Psoas muscle (tissue), 8 donors: ENCODE data around the gene SLC22A14. TPM values are rescaled to one million over a fixed set of nuclear protein-coding genes. Genes with fewer than 3 reads are reported as not detected.

Experiments used
- ATAC-seq, 4 donors: fragments of 200-7000 bp; cut with Tn5 transposase; one replicate each; pipeline ENCODE4 v1.9.1; 2020; ENCODE audit warnings: moderate library complexity in 3 of 4, mild to moderate bottlenecking in 2 of 4
- DNase-seq, 2 donors: peaks; one replicate each; pipeline ENCODE4 v3.0.0-alpha.2; 2020
- H3K27ac ChIP-seq: fragments of 200-600 bp; one replicate; pipeline ENCODE4 v1.8.0; 2022
- H3K27me3 ChIP-seq, 3 donors: fragments of 200-600 bp in 1 of 3; one replicate each; pipeline versions ENCODE4 v1.6.1 to v1.8.0; 2013 to 2022; ENCODE audit warnings: low read length in 2 of 3, mild to moderate bottlenecking in 2 of 3, moderate library complexity in 1 of 3; ENCODE audit not compliant: insufficient read depth in 3 of 3
- H3K36me3 ChIP-seq, 2 donors: fragments of 200-600 bp in 1 of 2; one replicate each; pipeline versions ENCODE4 v1.6.1 to v1.8.0; 2013 to 2022; ENCODE audit warnings: low read depth in 1 of 2, mild to moderate bottlenecking in 1 of 2, moderate library complexity in 1 of 2; ENCODE audit not compliant: insufficient read depth in 1 of 2
- H3K4me1 ChIP-seq: fragments of 200-600 bp; one replicate; pipeline ENCODE4 v1.8.0; 2022
- H3K4me3 ChIP-seq: fragments of 200-600 bp; one replicate; pipeline ENCODE4 v1.8.0; 2022; ENCODE audit warnings: mild to moderate bottlenecking
- H3K9me3 ChIP-seq: fragments of 200-600 bp; one replicate; pipeline ENCODE4 v1.8.0; 2022
- WGBS, 3 donors: extraction: QIAGEN DNeasy Blood & Tissue Kit; methylation state at CpG; one replicate each; pipeline versions ENCODE4 v1.1.6 to v1.1.7; 2013; 5-methylcytosine and 5-hydroxymethylcytosine counted together
- intact Hi-C, 2 donors: fragments of 100-400 bp; cut with DNase I; formaldehyde crosslinking; loops; one replicate each; pipeline versions ENCODE4 v1.11.0 to v1.14.2; 2022
- polyA plus RNA-seq, 3 donors: library from polyadenylated mRNA; stranded (reverse); fragments of 200-250 nt; gene quantifications; one replicate each; pipeline ENCODE4 v1.2.3, GENCODE V29; 2013
- total RNA-seq, 4 donors: library from RNA; stranded (reverse); fragmentation: NEBNext Ultra II Directional in 2 of 4; extraction: Animal tissue kit (Norgen Biotek cat#: 25700) in 2 of 4; gene quantifications; one replicate each; pipeline versions ENCODE4 v1.2.1 to v1.2.4, GENCODE V29; 2021 to 2023
- TF ChIP-seq, protein P1 (sequence below): fragments of 200-600 bp; IDR thresholded peaks from one replicate; pipeline ENCODE4 v1.8.0; 2022; ENCODE audit warnings: antibody characterized with exemption
- donor health status: healthy with polysubstance abuse.
- donor health status: DM: no; HTN: no; CAD: no; lungs with moderate emphysema.
- donor health status: Bipolar disorder and iron deficiency.
- donor health status: healthy.
- donor health status: DM: yes; HTN: yes; CAD: no.
- donor health status: DM: no; HTN: no; CAD: no.
- donor health status: DM: no; HTN: no; CAD: no.
- donor health status: DM: yes; HTN: yes; CAD: no.

The SLC22A14 gene
- total and polyA plus RNA-seq, 7 donors, result 0.08 to 0.64 (median 0.26) TPM

DNA sequence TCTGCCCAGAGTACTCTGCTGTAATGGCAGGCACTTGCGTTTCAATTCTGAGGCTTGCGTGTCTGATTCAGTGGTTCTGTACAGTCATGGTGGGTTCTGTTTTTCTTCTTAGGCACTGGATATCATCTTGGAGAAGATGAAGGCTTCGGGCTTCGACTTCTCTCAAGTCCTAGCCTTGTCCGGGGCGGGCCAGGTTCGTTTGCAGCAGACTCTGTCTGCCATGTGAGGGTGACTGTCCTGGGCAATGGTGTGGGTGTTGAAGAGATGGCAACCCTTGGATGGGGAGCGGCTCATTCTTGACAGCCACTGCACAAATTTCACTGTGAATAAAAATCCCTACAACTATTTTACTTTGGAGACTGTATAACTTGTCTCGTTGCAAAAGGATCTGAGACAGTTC lies 80.7 kb downstream of the SLC22A14 start:
- Histone ChIP-seq H3K27me3 (no peaks in the 10 kb centered on the region), H3K9me3 (no peaks in the 10 kb centered on the region), H3K4me1 (no peaks in the 10 kb centered on the region), H3K27ac (no peak overlapping the region), H3K4me3 (no peak overlapping the region), H3K36me3 (peaks cover 0 to 10% of the 10 kb centered on the region in 2 donors)
- TF ChIP-seq, protein P1, sequence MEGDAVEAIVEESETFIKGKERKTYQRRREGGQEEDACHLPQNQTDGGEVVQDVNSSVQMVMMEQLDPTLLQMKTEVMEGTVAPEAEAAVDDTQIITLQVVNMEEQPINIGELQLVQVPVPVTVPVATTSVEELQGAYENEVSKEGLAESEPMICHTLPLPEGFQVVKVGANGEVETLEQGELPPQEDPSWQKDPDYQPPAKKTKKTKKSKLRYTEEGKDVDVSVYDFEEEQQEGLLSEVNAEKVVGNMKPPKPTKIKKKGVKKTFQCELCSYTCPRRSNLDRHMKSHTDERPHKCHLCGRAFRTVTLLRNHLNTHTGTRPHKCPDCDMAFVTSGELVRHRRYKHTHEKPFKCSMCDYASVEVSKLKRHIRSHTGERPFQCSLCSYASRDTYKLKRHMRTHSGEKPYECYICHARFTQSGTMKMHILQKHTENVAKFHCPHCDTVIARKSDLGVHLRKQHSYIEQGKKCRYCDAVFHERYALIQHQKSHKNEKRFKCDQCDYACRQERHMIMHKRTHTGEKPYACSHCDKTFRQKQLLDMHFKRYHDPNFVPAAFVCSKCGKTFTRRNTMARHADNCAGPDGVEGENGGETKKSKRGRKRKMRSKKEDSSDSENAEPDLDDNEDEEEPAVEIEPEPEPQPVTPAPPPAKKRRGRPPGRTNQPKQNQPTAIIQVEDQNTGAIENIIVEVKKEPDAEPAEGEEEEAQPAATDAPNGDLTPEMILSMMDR, result no peak
- intact Hi-C loops, result no loop called here
- 94 to 95% (median 95%) methylated on average over 9 of the region's 9 CpGs for WGBS, 3 donors
- DNase-seq (no peak), ATAC-seq (no peak)

DNA sequence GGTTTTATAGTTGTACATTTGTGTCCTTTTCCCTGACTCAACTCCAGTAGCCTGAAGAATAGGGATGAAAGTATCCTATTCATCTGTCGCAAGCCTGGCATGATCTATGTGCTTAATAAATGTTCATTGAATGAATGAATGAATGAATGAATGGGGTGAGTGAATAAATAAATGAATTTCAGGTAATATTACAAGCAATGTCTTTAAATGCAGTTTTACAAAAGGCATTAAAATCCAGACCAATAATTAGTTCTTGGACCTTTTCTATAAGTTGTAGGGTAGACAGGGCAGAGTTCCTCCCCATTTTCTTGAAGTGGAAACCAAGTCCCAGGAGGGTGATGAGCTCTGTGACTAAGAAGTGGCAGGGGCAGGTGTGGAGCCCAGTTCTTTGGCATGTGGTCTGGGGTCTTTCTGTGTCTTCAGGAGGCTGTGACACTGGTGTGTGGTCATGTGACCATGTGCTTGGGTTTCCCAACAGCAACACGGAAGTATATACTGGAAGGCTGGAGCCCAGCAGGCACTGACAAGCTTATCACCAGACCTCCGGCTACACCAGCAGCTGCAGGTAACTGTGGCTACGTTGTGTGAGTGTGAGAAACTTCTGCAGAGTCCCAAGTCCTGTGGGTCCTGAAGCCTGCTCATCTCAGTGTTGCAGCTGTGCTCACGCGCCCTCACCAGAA lies 82.8 kb downstream of the SLC22A14 start:
- no peaks in the 10 kb centered on the region for H3K27me3 ChIP-seq
- ATAC-seq (no peak), DNase-seq (no peak)
- intact Hi-C loops, result no loop called here
- 93 to 95% (median 94%) methylated on average over 6 of the region's 6 CpGs for WGBS, 3 donors
- TF ChIP-seq, protein P1, result no peak
- no peaks in the 10 kb centered on the region for H3K4me1 ChIP-seq
- peaks cover 3 to 10% of the 10 kb centered on the region in 2 donors for H3K36me3 ChIP-seq
- H3K4me3 ChIP-seq, result no peak overlapping the region
- no peaks in the 10 kb centered on the region for H3K9me3 ChIP-seq
- H3K27ac ChIP-seq, result no peak overlapping the region

DNA sequence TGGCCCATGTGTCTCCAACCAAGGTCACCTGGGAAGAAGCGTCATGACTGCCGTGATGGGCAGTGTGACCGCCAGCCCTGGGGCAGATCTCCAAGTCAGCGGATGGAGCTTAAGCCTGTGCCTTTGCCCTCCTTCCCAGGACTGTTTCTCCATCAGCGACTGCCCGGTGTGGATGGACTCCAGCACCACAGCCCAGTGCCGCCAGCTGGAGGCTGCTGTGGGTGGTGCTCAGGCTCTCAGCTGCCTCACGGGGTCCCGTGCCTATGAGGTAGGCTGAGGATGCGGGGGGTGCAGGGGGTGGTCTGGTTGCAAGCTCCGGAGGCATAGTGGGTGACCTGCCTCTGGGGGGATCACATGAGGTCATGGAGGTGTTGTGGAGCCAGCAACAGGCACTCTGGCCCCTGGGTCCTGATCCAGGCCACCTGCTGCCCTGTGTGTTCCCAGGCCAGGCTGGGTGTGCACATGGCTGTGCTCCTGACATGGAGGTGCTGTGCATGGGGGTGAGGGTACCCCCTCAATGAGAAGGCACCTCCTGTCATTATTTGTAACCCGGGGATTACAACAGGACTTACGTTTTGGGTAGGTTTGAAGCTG lies 83.5 kb downstream of the SLC22A14 start:
- Histone ChIP-seq H3K27ac (no peak overlapping the region), H3K36me3 (peaks cover 3 to 14% of the 10 kb centered on the region in 2 donors), H3K4me3 (no peak overlapping the region), H3K27me3 (no peaks in the 10 kb centered on the region), H3K4me1 (no peaks in the 10 kb centered on the region), H3K9me3 (no peaks in the 10 kb centered on the region)
- TF ChIP-seq, protein P1, result no peak
- DNase-seq (no peak), ATAC-seq (no peak)
- 93 to 95% (median 95%) methylated on average over 13 of the region's 13 CpGs for WGBS, 3 donors
- intact Hi-C loops, result no loop called here

DNA sequence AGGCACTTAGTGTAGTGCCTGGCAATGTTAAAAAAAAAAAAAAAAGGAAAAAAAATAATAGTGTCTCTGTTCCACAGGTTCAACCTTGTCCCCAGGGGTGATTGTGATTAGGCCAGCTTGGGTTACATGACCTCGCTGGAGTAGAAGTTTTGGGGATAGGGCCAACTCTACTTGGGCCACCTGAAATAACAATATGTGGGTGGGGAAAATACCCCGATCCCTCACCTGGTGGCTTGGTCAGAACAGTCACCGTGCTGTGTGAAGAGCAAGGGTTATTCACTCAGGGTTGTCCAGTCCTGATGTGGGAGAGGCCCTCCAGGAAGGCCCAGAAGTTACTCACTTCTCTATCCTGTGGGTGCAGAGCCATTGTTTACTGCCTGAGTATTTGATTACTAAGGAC lies 84.0 kb downstream of the SLC22A14 start:
- Histone ChIP-seq H3K36me3 (peaks cover 3 to 14% of the 10 kb centered on the region in 2 donors), H3K27ac (no peak overlapping the region), H3K9me3 (no peaks in the 10 kb centered on the region), H3K27me3 (no peaks in the 10 kb centered on the region), H3K4me3 (no peak overlapping the region), H3K4me1 (no peaks in the 10 kb centered on the region)
- WGBS, 3 donors, result 75 to 80% (median 77%) methylated on average over 3 of the region's 3 CpGs
- TF ChIP-seq, protein P1, result no peak
- DNase-seq (no peak), ATAC-seq (no peak)
- intact Hi-C loops, result no loop called here
